Endodermal cell (in vitro differentiated cells): ENCODE results near the gene ADGRG4. TPM values are rescaled to one million over a fixed set of nuclear protein-coding genes. Genes with fewer than 3 reads are reported as not detected.
"Not testable (repeated sequence)": the region's sequence is repeated elsewhere in the genome, so short reads cannot be mapped to it uniquely, and the experiment has no call there.

Experiments
- DNase-seq: peaks from one replicate; pipeline ENCODE4 v3.0.0-alpha.2; 2017
- H3K27ac ChIP-seq: 2 replicates; pipeline ENCODE4 v1.5.1; 2013; ENCODE audit warnings: mild to moderate bottlenecking, low read depth, low read length, moderate library complexity
- H3K27me3 ChIP-seq: 2 replicates; pipeline ENCODE4 v1.6.1; 2013; ENCODE audit warnings: mild to moderate bottlenecking, low read length, moderate library complexity; ENCODE audit not compliant: insufficient read depth, control insufficient read depth, poor library complexity, severe bottlenecking
- H3K36me3 ChIP-seq: 2 replicates; pipeline ENCODE4 v1.7.0; 2013; ENCODE audit warnings: mild to moderate bottlenecking, low read length, moderate library complexity; ENCODE audit not compliant: control insufficient read depth, insufficient read depth
- H3K4me1 ChIP-seq: one replicate; pipeline ENCODE4 v1.7.0; 2013; ENCODE audit warnings: low read length; ENCODE audit not compliant: control insufficient read depth, insufficient read depth
- H3K4me3 ChIP-seq: 2 replicates; pipeline ENCODE4 v1.5.1; 2013; ENCODE audit warnings: mild to moderate bottlenecking, low read length, moderate library complexity
- H3K9ac ChIP-seq: 2 replicates; pipeline ENCODE4 v1.6.1; 2013; ENCODE audit warnings: mild to moderate bottlenecking, low read length, moderate library complexity; ENCODE audit not compliant: poor library complexity, severe bottlenecking; ENCODE audit errors: extremely low read depth
- H3K9me3 ChIP-seq: 2 replicates; pipeline ENCODE4 v1.6.1; 2013; ENCODE audit warnings: mild to moderate bottlenecking, low read length, moderate library complexity; ENCODE audit not compliant: control insufficient read depth
- H3K27ac Mint-ChIP-seq: 2 replicates; pipeline ENCODE4 v1.8.0; 2020; ENCODE audit warnings: mixed read lengths
- H3K27me3 Mint-ChIP-seq: 2 replicates; pipeline ENCODE4 v1.8.0; 2021; ENCODE audit warnings: mild to moderate bottlenecking, mixed read lengths; ENCODE audit not compliant: insufficient read depth
- H3K36me3 Mint-ChIP-seq: 2 replicates; pipeline ENCODE4 v1.8.0; 2020; ENCODE audit warnings: low read depth, mixed read lengths
- H3K4me1 Mint-ChIP-seq: 2 replicates; pipeline ENCODE4 v1.8.0; 2020; ENCODE audit warnings: mixed read lengths
- H3K4me3 Mint-ChIP-seq: 2 replicates; pipeline ENCODE4 v1.8.0; 2020; ENCODE audit warnings: mild to moderate bottlenecking, moderate library complexity, mixed read lengths
- H3K9me3 Mint-ChIP-seq: 2 replicates; pipeline ENCODE4 v1.8.0; 2020; ENCODE audit warnings: mild to moderate bottlenecking, mixed read lengths
- CTCF ChIP-seq: fragments of 200-600 bp; sonication (generic); conservative IDR thresholded peaks from 2 replicates; pipeline ENCODE4 v1.5.0; 2021; ENCODE audit warnings: antibody characterized with exemption, mild to moderate bottlenecking
- WGBS, 2 experiments: methylation state at CpG; one replicate each; pipeline versions ENCODE4 v1.1.5 to v1.1.7; 2013; ENCODE audit warnings: missing lambda C conversion rate in 2 of 2, mixed read lengths in 1 of 2; ENCODE audit not compliant: insufficient coverage in 1 of 2, insufficient read length in 1 of 2; 5-methylcytosine and 5-hydroxymethylcytosine counted together
- total RNA-seq, 2 donors: library from RNA; stranded (reverse); fragmentation: NEBNext Ultra II Directional in 1 of 2; extraction: Animal tissue kit (Norgen Biotek cat#: 25700) in 1 of 2; gene quantifications; 2 replicates in 1 of 2; 3 replicates in 1 of 2; pipeline ENCODE4 v1.2.1, GENCODE V29; 2021

ADGRG4 gene
- total RNA-seq, 2 donors from 2014 or later: not detected

DNA sequence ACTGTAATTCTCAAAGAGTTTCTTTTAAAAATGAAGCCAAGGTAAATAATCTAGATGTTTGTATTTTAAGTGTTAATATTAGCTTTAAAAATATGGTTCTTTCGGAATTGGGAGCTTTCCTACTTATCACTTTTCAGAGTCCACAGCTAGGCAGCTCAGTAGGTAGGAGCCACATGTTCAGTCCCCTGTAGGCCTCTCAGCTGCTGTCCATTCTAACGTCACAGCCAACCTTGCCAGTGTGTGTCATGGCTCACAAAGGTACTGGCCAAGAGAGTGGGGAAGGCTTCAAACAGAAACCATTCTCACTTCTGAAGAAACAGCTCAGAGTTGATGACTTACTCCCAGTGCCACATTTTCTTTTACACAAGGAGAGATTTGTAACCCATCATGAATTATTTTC, 137.0 kb downstream of the ADGRG4 start:
- H3K4me3 Mint-ChIP-seq: no peak overlapping the region
- H3K36me3 Mint-ChIP-seq: no peaks in the 10 kb centered on the region
- Histone ChIP-seq H3K36me3 (no peaks in the 10 kb centered on the region), H3K4me3 (no peak overlapping the region), H3K27me3 (no peaks in the 10 kb centered on the region), H3K4me1 (peaks cover 3% of the 10 kb centered on the region), H3K9me3 (no peaks in the 10 kb centered on the region), H3K27ac (no peak overlapping the region), H3K9ac (no peak overlapping the region)
- peaks cover 38% of the 10 kb centered on the region for H3K9me3 Mint-ChIP-seq
- DNase-seq: no peak
- TF ChIP-seq CTCF: no peak
- no peak overlapping the region for H3K27ac Mint-ChIP-seq
- 75% methylated on average over 2 of the region's 2 CpGs; no CpG with 5 or more reads in 1 of the 2 experiments for WGBS, 2 experiments
- peaks cover 9% of the 10 kb centered on the region for H3K4me1 Mint-ChIP-seq
- no peaks in the 10 kb centered on the region for H3K27me3 Mint-ChIP-seq

DNA sequence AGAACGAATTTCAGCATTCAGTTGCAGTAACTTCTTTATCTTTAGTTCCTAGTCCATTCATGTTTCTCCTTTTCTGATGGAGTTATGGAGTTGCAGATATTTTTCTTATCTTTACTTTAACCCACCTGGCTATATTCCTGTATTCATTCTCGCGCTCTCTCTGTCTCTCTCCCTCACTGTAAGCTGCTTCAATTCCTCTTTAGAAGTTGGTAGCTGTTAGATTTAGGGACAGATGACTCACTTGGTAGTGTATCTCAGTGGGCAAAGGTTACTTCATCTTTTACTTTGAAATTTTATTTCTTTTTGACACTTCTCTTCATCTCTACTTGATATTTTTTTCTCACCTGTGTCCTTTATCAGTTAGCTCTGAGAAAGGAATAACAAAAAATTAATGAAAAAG, 137.4 kb downstream of the ADGRG4 start:
- H3K36me3 Mint-ChIP-seq: no peaks in the 10 kb centered on the region
- H3K9me3 ChIP-seq: no peaks in the 10 kb centered on the region
- H3K9me3 Mint-ChIP-seq: peaks cover 34% of the 10 kb centered on the region
- H3K36me3 ChIP-seq: no peaks in the 10 kb centered on the region
- H3K4me1 ChIP-seq: peaks cover 3% of the 10 kb centered on the region
- H3K27ac ChIP-seq: no peak overlapping the region
- H3K27ac Mint-ChIP-seq: no peak overlapping the region
- H3K27me3 Mint-ChIP-seq: no peaks in the 10 kb centered on the region
- H3K4me1 Mint-ChIP-seq: peaks cover 9% of the 10 kb centered on the region
- WGBS, 2 experiments: 88 to 100% methylated on average over 1 of the region's 3 CpGs
- TF ChIP-seq CTCF: no peak
- H3K27me3 ChIP-seq: no peaks in the 10 kb centered on the region
- no peak overlapping the region for H3K4me3 ChIP-seq
- H3K9ac ChIP-seq: no peak overlapping the region
- DNase-seq: no peak
- H3K4me3 Mint-ChIP-seq: no peak overlapping the region

DNA sequence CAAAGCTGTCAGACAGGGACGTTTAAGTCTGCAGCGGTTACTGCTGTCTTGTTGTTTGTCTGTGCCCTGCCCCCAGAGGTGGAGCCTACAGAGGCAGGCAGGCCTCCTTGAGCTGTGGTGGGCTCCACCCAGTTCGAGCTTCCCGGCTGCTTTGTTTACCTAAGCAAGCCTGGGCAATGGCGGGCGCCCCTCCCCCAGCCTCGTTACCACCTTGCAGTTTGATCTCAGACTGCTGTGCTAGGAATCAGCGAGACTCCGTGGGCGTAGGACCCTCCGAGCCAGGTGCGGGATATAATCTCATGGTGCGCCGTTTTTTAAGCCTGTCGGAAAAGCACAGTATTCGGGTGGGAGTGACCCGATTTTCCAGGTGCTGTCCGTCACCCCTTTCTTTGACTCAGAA, 144.9 kb downstream of the ADGRG4 start:
- not testable (repeated sequence) for H3K9me3 ChIP-seq, H3K9me3 Mint-ChIP-seq, DNase-seq, H3K36me3 Mint-ChIP-seq, H3K27ac Mint-ChIP-seq, H3K4me3 ChIP-seq, H3K4me1 ChIP-seq, H3K9ac ChIP-seq, H3K27me3 Mint-ChIP-seq, H3K27me3 ChIP-seq, H3K4me1 Mint-ChIP-seq, H3K36me3 ChIP-seq, H3K27ac ChIP-seq, H3K4me3 Mint-ChIP-seq
- WGBS, 2 experiments: 91% methylated on average over 10 of the region's 18 CpGs; no CpG with 5 or more reads in 1 of the 2 experiments

- no peak overlapping the region for H3K9ac ChIP-seq
- WGBS, 2 experiments: 92% methylated on average over 4 of the region's 6 CpGs; no CpG with 5 or more reads in 1 of the 2 experiments
- no peaks in the 10 kb centered on the region for H3K9me3 ChIP-seq
- DNase-seq: no peak
- Mint-ChIP-seq H3K36me3 (peaks cover 2% of the 10 kb centered on the region), H3K27me3 (no peaks in the 10 kb centered on the region), H3K4me3 (no peak overlapping the region), H3K27ac (no peak overlapping the region), H3K4me1 (no peaks in the 10 kb centered on the region), H3K9me3 (peaks cover under 1% of the 10 kb centered on the region)
- H3K27ac ChIP-seq: no peak overlapping the region
- no peaks in the 10 kb centered on the region for H3K36me3 ChIP-seq
- H3K4me1 ChIP-seq: no peaks in the 10 kb centered on the region
- no peaks in the 10 kb centered on the region for H3K27me3 ChIP-seq
- TF ChIP-seq CTCF: no peak
- no peak overlapping the region for H3K4me3 ChIP-seq
Measured at GRCh38 chrX:136446208-136446607, 145.4 kb downstream of the ADGRG4 start.
